ENCODE measurements around the gene ARHGAP21.
A peak's percentile ranks its signal among the peaks of the same experiment; 100 is the strongest.

Gene ARHGAP21

GRCh38 chr10:24651923-24652322, 71.8 kb downstream of the ARHGAP21 start:
- no peaks in the 10 kb centered on the region for H3K9me3 ChIP-seq

GRCh38 chr10:24650669-24651391, 72.9 kb downstream of the ARHGAP21 start:
- Histone ChIP-seq H3K9ac (no peak overlapping the region), H3K4me2 (no peak overlapping the region), H3K27me3 (no peaks in the 10 kb centered on the region), H4K20me1 (no peaks in the 10 kb centered on the region), H3K4me3 (no peak overlapping the region), H3K9me3 (no peaks in the 10 kb centered on the region), H3K4me1 (peaks cover 6% of the 10 kb centered on the region; the same call in 1 of the 2 replicates), H3K27ac (no peak overlapping the region), H3K36me3 (no peaks in the 10 kb centered on the region)
- no peak for TF ChIP-seq Cebpa-rat (IDR thresholded peaks at IDR 0.05)

More at GRCh38 chr10:24651923-24652322, 71.8 kb downstream of the ARHGAP21 start:
- H3K9ac ChIP-seq: no peak overlapping the region
- H3K27me3 ChIP-seq: no peaks in the 10 kb centered on the region
- no peak overlapping the region for H3K4me3 ChIP-seq
- no peaks in the 10 kb centered on the region for H4K20me1 ChIP-seq
- H3K4me2 ChIP-seq: no peak overlapping the region
- H3K4me1 ChIP-seq: no peaks in the 10 kb centered on the region
- H3K27ac ChIP-seq: no peak overlapping the region
- TF ChIP-seq Cebpa-rat (IDR thresholded peaks at IDR 0.05): no peak
- H3K36me3 ChIP-seq: no peaks in the 10 kb centered on the region

GRCh38 chr10:24645784-24646183, 77.9 kb downstream of the ARHGAP21 start:
- TF ChIP-seq Cebpa-rat (IDR thresholded peaks at IDR 0.05): no peak
- Histone ChIP-seq H3K9me3 (no peaks in the 10 kb centered on the region), H3K27me3 (no peaks in the 10 kb centered on the region), H3K9ac (no peak overlapping the region), H3K4me2 (no peak overlapping the region), H3K27ac (no peak overlapping the region), H3K4me3 (no peak overlapping the region), H4K20me1 (no peaks in the 10 kb centered on the region), H3K4me1 (peaks cover 9% of the 10 kb centered on the region; the same call in 1 of the 2 replicates), H3K36me3 (no peaks in the 10 kb centered on the region)

- H3K27ac ChIP-seq: no peak overlapping the region
- no peak overlapping the region for H3K4me2 ChIP-seq
- no peak overlapping the region for H3K9ac ChIP-seq
- no peaks in the 10 kb centered on the region for H4K20me1 ChIP-seq
- no peak overlapping the region for H3K4me3 ChIP-seq
- H3K27me3 ChIP-seq: no peaks in the 10 kb centered on the region
- no peaks in the 10 kb centered on the region for H3K36me3 ChIP-seq
- no peak for TF ChIP-seq Cebpa-rat (IDR thresholded peaks at IDR 0.05)
- no peaks in the 10 kb centered on the region for H3K9me3 ChIP-seq
- peaks cover 9% of the 10 kb centered on the region; the same call in 1 of the 2 replicates for H3K4me1 ChIP-seq
Measured at GRCh38 chr10:24645022-24645421, 78.7 kb downstream of the ARHGAP21 start.

GRCh38 chr10:24643679-24644209, 79.9 kb downstream of the ARHGAP21 start:
- H3K4me1 ChIP-seq: peaks cover 9% of the 10 kb centered on the region; the same call in 1 of the 2 replicates
- H3K9ac ChIP-seq: no peak overlapping the region
- TF ChIP-seq Cebpa-rat (IDR thresholded peaks at IDR 0.05): no peak
- H3K4me2 ChIP-seq: no peak overlapping the region
- no peak overlapping the region for H3K27ac ChIP-seq
- no peak overlapping the region for H3K4me3 ChIP-seq
- H3K27me3 ChIP-seq: no peaks in the 10 kb centered on the region
- no peaks in the 10 kb centered on the region for H3K36me3 ChIP-seq
- no peaks in the 10 kb centered on the region for H4K20me1 ChIP-seq
- H3K9me3 ChIP-seq: no peaks in the 10 kb centered on the region

GRCh38 chr10:24642921-24643678, 80.6 kb downstream of the ARHGAP21 start:
- H3K9me3 ChIP-seq: no peaks in the 10 kb centered on the region
- TF ChIP-seq Cebpa-rat (IDR thresholded peaks at IDR 0.05): no peak
- H3K9ac ChIP-seq: no peak overlapping the region
- no peak overlapping the region for H3K4me3 ChIP-seq
- H3K27me3 ChIP-seq: no peaks in the 10 kb centered on the region
- no peaks in the 10 kb centered on the region for H3K36me3 ChIP-seq
- H3K4me2 ChIP-seq: no peak overlapping the region
- no peaks in the 10 kb centered on the region for H4K20me1 ChIP-seq
- peaks cover 9% of the 10 kb centered on the region; the same call in 1 of the 2 replicates for H3K4me1 ChIP-seq
- no peak overlapping the region for H3K27ac ChIP-seq

- H3K36me3 ChIP-seq: no peaks in the 10 kb centered on the region
- H3K27me3 ChIP-seq: no peaks in the 10 kb centered on the region
- H3K4me1 ChIP-seq: no peaks in the 10 kb centered on the region
- no peaks in the 10 kb centered on the region for H4K20me1 ChIP-seq
- no peak for TF ChIP-seq Cebpa-rat (IDR thresholded peaks at IDR 0.05)
- no peak overlapping the region for H3K9ac ChIP-seq
- H3K4me3 ChIP-seq: no peak overlapping the region
- H3K9me3 ChIP-seq: no peaks in the 10 kb centered on the region
- no peak overlapping the region for H3K27ac ChIP-seq
- no peak overlapping the region for H3K4me2 ChIP-seq
Measured at GRCh38 chr10:24639124-24639523, 84.6 kb downstream of the ARHGAP21 start.

GRCh38 chr10:24625778-24626177, 97.9 kb downstream of the ARHGAP21 start:
- Histone ChIP-seq H3K36me3 (0 out of 2 replicates have a peak, but pooled peaks cover 1% of the 10 kb centered on the region), H3K4me3 (no peak overlapping the region), H3K4me1 (peaks cover 28% of the 10 kb centered on the region), H3K27ac (no peak overlapping the region), H3K27me3 (no peaks in the 10 kb centered on the region), H3K4me2 (no peak overlapping the region), H4K20me1 (no peaks in the 10 kb centered on the region; the same call in 1 of the 2 replicates), H3K9ac (no peak overlapping the region), H3K9me3 (no peaks in the 10 kb centered on the region)
- no peak for TF ChIP-seq Cebpa-rat (IDR thresholded peaks at IDR 0.05)

GRCh38 chr10:24623383-24623782, 100.3 kb downstream of the ARHGAP21 start:
- Histone ChIP-seq H3K36me3 (peaks cover 7% of the 10 kb centered on the region; the same call in 1 of the 2 replicates), H3K4me1 (peaks cover 35% of the 10 kb centered on the region), H3K9me3 (no peaks in the 10 kb centered on the region), H3K27ac (no peak overlapping the region), H3K4me2 (peak overlapping the region; percentile 77), H3K4me3 (no peak overlapping the region), H4K20me1 (no peaks in the 10 kb centered on the region; the same call in 1 of the 2 replicates), H3K27me3 (no peaks in the 10 kb centered on the region), H3K9ac (no peak overlapping the region)
- no peak for TF ChIP-seq Cebpa-rat (IDR thresholded peaks at IDR 0.05)

All from BLaER1 (cell line).